IPS-18c (cell line): ENCODE data around the gene CASP6.

Experiments used
- H3K4me3 ChIP-seq: 2 replicates; pipeline ENCODE4 v1.7.0; 2013; ENCODE audit warnings: low read depth, mild to moderate bottlenecking, low read length, moderate library complexity; ENCODE audit not compliant: insufficient read depth
- H3K9me3 ChIP-seq: one replicate; pipeline ENCODE4 v1.6.1; 2013; ENCODE audit warnings: mild to moderate bottlenecking, low read length, moderate library complexity; ENCODE audit not compliant: control insufficient read depth, insufficient read depth

CASP6 gene

GRCh38 chr4:109648266-109648996, 54.8 kb downstream of the CASP6 start:
- Histone ChIP-seq H3K4me3 (no peak overlapping the region), H3K9me3 (no peaks in the 10 kb centered on the region)

GRCh38 chr4:109645874-109646710, 57.2 kb downstream of the CASP6 start:
- H3K4me3 ChIP-seq, result no peak overlapping the region
- H3K9me3 ChIP-seq, result no peaks in the 10 kb centered on the region

GRCh38 chr4:109640644-109641043, 62.6 kb downstream of the CASP6 start:
- H3K9me3 ChIP-seq, result no peaks in the 10 kb centered on the region
- H3K4me3 ChIP-seq, result no peak overlapping the region
